Endodermal cell (in vitro differentiated cells): ENCODE results near the gene SMYD3. TPM values are rescaled to one million over a fixed set of nuclear protein-coding genes. Genes with fewer than 3 reads are reported as not detected.
"Not testable (repeated sequence)": the region's sequence is repeated elsewhere in the genome, so short reads cannot be mapped to it uniquely, and the experiment has no call there.

Source experiments
- DNase-seq: peaks from one replicate; pipeline ENCODE4 v3.0.0-alpha.2; 2017
- H3K27ac ChIP-seq: 2 replicates; pipeline ENCODE4 v1.5.1; 2013; ENCODE audit warnings: mild to moderate bottlenecking, low read depth, low read length, moderate library complexity
- H3K27me3 ChIP-seq: 2 replicates; pipeline ENCODE4 v1.6.1; 2013; ENCODE audit warnings: mild to moderate bottlenecking, low read length, moderate library complexity; ENCODE audit not compliant: insufficient read depth, control insufficient read depth, poor library complexity, severe bottlenecking
- H3K36me3 ChIP-seq: 2 replicates; pipeline ENCODE4 v1.7.0; 2013; ENCODE audit warnings: mild to moderate bottlenecking, low read length, moderate library complexity; ENCODE audit not compliant: control insufficient read depth, insufficient read depth
- H3K4me1 ChIP-seq: one replicate; pipeline ENCODE4 v1.7.0; 2013; ENCODE audit warnings: low read length; ENCODE audit not compliant: control insufficient read depth, insufficient read depth
- H3K4me3 ChIP-seq: 2 replicates; pipeline ENCODE4 v1.5.1; 2013; ENCODE audit warnings: mild to moderate bottlenecking, low read length, moderate library complexity
- H3K9ac ChIP-seq: 2 replicates; pipeline ENCODE4 v1.6.1; 2013; ENCODE audit warnings: mild to moderate bottlenecking, low read length, moderate library complexity; ENCODE audit not compliant: poor library complexity, severe bottlenecking; ENCODE audit errors: extremely low read depth
- H3K9me3 ChIP-seq: 2 replicates; pipeline ENCODE4 v1.6.1; 2013; ENCODE audit warnings: mild to moderate bottlenecking, low read length, moderate library complexity; ENCODE audit not compliant: control insufficient read depth
- H3K27ac Mint-ChIP-seq: 2 replicates; pipeline ENCODE4 v1.8.0; 2020; ENCODE audit warnings: mixed read lengths
- H3K27me3 Mint-ChIP-seq: 2 replicates; pipeline ENCODE4 v1.8.0; 2021; ENCODE audit warnings: mild to moderate bottlenecking, mixed read lengths; ENCODE audit not compliant: insufficient read depth
- H3K36me3 Mint-ChIP-seq: 2 replicates; pipeline ENCODE4 v1.8.0; 2020; ENCODE audit warnings: low read depth, mixed read lengths
- H3K4me1 Mint-ChIP-seq: 2 replicates; pipeline ENCODE4 v1.8.0; 2020; ENCODE audit warnings: mixed read lengths
- H3K4me3 Mint-ChIP-seq: 2 replicates; pipeline ENCODE4 v1.8.0; 2020; ENCODE audit warnings: mild to moderate bottlenecking, moderate library complexity, mixed read lengths
- H3K9me3 Mint-ChIP-seq: 2 replicates; pipeline ENCODE4 v1.8.0; 2020; ENCODE audit warnings: mild to moderate bottlenecking, mixed read lengths
- CTCF ChIP-seq: fragments of 200-600 bp; sonication (generic); conservative IDR thresholded peaks from 2 replicates; pipeline ENCODE4 v1.5.0; 2021; ENCODE audit warnings: antibody characterized with exemption, mild to moderate bottlenecking
- WGBS, 2 experiments: methylation state at CpG; one replicate each; pipeline versions ENCODE4 v1.1.5 to v1.1.7; 2013; ENCODE audit warnings: missing lambda C conversion rate in 2 of 2, mixed read lengths in 1 of 2; ENCODE audit not compliant: insufficient coverage in 1 of 2, insufficient read length in 1 of 2; 5-methylcytosine and 5-hydroxymethylcytosine counted together
- total RNA-seq, 2 donors: library from RNA; stranded (reverse); fragmentation: NEBNext Ultra II Directional in 1 of 2; extraction: Animal tissue kit (Norgen Biotek cat#: 25700) in 1 of 2; gene quantifications; 2 replicates in 1 of 2; 3 replicates in 1 of 2; pipeline ENCODE4 v1.2.1, GENCODE V29; 2021

The SMYD3 gene
- total RNA-seq, 2 donors from 2014 or later = 32.3 to 45.8 TPM

- Mint-ChIP-seq H3K27me3 (no peaks in the 10 kb centered on the region), H3K4me3 (no peak overlapping the region), H3K9me3 (peaks cover 16% of the 10 kb centered on the region), H3K27ac (peak overlapping the region; percentile 65), H3K36me3 (peaks cover 10% of the 10 kb centered on the region), H3K4me1 (peaks cover 10% of the 10 kb centered on the region)
- no peaks in the 10 kb centered on the region for H3K4me1 ChIP-seq
- 94 to 100% methylated on average over 2 to 3 of the region's 3 CpGs for WGBS, 2 experiments
- DNase-seq = no peak
- no peak overlapping the region for H3K27ac ChIP-seq
- H3K9ac ChIP-seq = no peak overlapping the region
- TF ChIP-seq CTCF = no peak
- H3K9me3 ChIP-seq = peaks cover 24% of the 10 kb centered on the region
- H3K4me3 ChIP-seq = no peak overlapping the region
- H3K27me3 ChIP-seq = no peaks in the 10 kb centered on the region
- H3K36me3 ChIP-seq = no peaks in the 10 kb centered on the region
These were observed 141.4 kb downstream of the SMYD3 start for GRCh38 chr1:246365708-246366107.

- Mint-ChIP-seq H3K36me3 (peaks cover 13% of the 10 kb centered on the region), H3K27ac (no peak overlapping the region), H3K27me3 (no peaks in the 10 kb centered on the region), H3K9me3 (peaks cover 26% of the 10 kb centered on the region), H3K4me1 (peaks cover 6% of the 10 kb centered on the region), H3K4me3 (no peak overlapping the region)
- DNase-seq = no peak
- peaks cover 24% of the 10 kb centered on the region for H3K9me3 ChIP-seq
- H3K27ac ChIP-seq = no peak overlapping the region
- no peak for TF ChIP-seq CTCF
- H3K4me3 ChIP-seq = no peak overlapping the region
- H3K36me3 ChIP-seq = no peaks in the 10 kb centered on the region
- no peak overlapping the region for H3K9ac ChIP-seq
- no peaks in the 10 kb centered on the region for H3K4me1 ChIP-seq
- 93 to 100% methylated on average over 3 to 5 of the region's 6 CpGs for WGBS, 2 experiments
- no peaks in the 10 kb centered on the region for H3K27me3 ChIP-seq
These were observed 142.6 kb downstream of the SMYD3 start for GRCh38 chr1:246364415-246364941.

- peak overlapping the region; percentile 69 for H3K27ac Mint-ChIP-seq
- H3K4me3 Mint-ChIP-seq = not testable (repeated sequence)
These were observed 150.0 kb downstream of the SMYD3 start for GRCh38 chr1:246357014-246357598.

More at GRCh38 chr1:246357014-246357598, 150.0 kb downstream of the SMYD3 start:
- Histone ChIP-seq H3K9ac (peak overlapping the region; percentile 70), H3K27ac (peak overlapping the region; percentile 90), H3K4me3 (peak overlapping the region; percentile 48), H3K9me3 (peaks cover 12% of the 10 kb centered on the region)
- DNase-seq = peak; percentile 62
- Mint-ChIP-seq H3K36me3 (peaks cover 13% of the 10 kb centered on the region), H3K9me3 (peaks cover 24% of the 10 kb centered on the region), H3K4me1 (peaks cover 38% of the 10 kb centered on the region)
- H3K27me3 ChIP-seq, H3K27me3 Mint-ChIP-seq, H3K36me3 ChIP-seq, H3K4me1 ChIP-seq: not testable (repeated sequence)
- 37 to 81% methylated on average over 2 to 3 of the region's 3 CpGs for WGBS, 2 experiments
